Measurements from ENCODE around the gene TAP2. TPM values are rescaled to one million over a fixed set of nuclear protein-coding genes. Genes with fewer than 3 reads are reported as not detected.

TAP2 gene
- total and polyA plus RNA-seq, 2 donors from 2014 or later, result 25.4 to 37.6 TPM

- intact Hi-C loops (cut with DNase I), result no loop called here
- Histone ChIP-seq H3K27me3 (ENCODE audit: control insufficient read depth, insufficient read depth, low read length) (no peaks in the 10 kb centered on the region), H3K4me1 (ENCODE audit: control insufficient read depth in 2 of 3, insufficient read depth in 2 of 3, low read depth in 1 of 3, low read length in 3 of 3) (no peaks in the 10 kb centered on the region), H3K9me3 (ENCODE audit: control insufficient read depth in 2 of 3, insufficient read depth in 1 of 3, low read length in 3 of 3) (no peaks in the 10 kb centered on the region), H3K36me3 (ENCODE audit: control insufficient read depth in 2 of 3, insufficient read depth in 3 of 3, low read length in 3 of 3) (no peaks in the 10 kb centered on the region), H3K4me3 (ENCODE audit: low read length in 3 of 3) (no peak overlapping the region), H3K9ac (ENCODE audit: low read length in 3 of 3) (no peak overlapping the region), H3K27ac (ENCODE audit: low read depth in 2 of 2, low read length in 2 of 2) (no peak overlapping the region)
- DNase-seq (no peak), FAIRE-seq (no peak)
- TF ChIP-seq CTCF (IDR thresholded peaks at IDR 0.05; ENCODE audit: borderline replicate concordance, extremely low read depth, insufficient read depth), result no peak
Observed at GRCh38 chr6:32815996-32816395, 22.5 kb downstream of the TAP2 start.

GRCh38 chr6:32815115-32815514, 23.4 kb downstream of the TAP2 start:
- TF ChIP-seq CTCF (IDR thresholded peaks at IDR 0.05; ENCODE audit: borderline replicate concordance, extremely low read depth, insufficient read depth), result no peak
- intact Hi-C loops (cut with DNase I), result no loop called here
- no peaks in the 10 kb centered on the region for H3K4me1 ChIP-seq (ENCODE audit: control insufficient read depth in 2 of 3, insufficient read depth in 2 of 3, low read depth in 1 of 3, low read length in 3 of 3)
- no peak overlapping the region for H3K4me3 ChIP-seq (ENCODE audit: low read length in 3 of 3)
- no peaks in the 10 kb centered on the region for H3K9me3 ChIP-seq (ENCODE audit: control insufficient read depth in 2 of 3, insufficient read depth in 1 of 3, low read length in 3 of 3)
- DNase-seq (no peak), FAIRE-seq (no peak)
- no peaks in the 10 kb centered on the region for H3K27me3 ChIP-seq (ENCODE audit: control insufficient read depth, insufficient read depth, low read length)
- no peak overlapping the region for H3K9ac ChIP-seq (ENCODE audit: low read length in 3 of 3)
- H3K27ac ChIP-seq (ENCODE audit: low read depth in 2 of 2, low read length in 2 of 2), result no peak overlapping the region
- H3K36me3 ChIP-seq (ENCODE audit: control insufficient read depth in 2 of 3, insufficient read depth in 3 of 3, low read length in 3 of 3), result no peaks in the 10 kb centered on the region

GRCh38 chr6:32814145-32814544, 24.4 kb downstream of the TAP2 start:
- Histone ChIP-seq H3K9me3 (ENCODE audit: control insufficient read depth in 2 of 3, insufficient read depth in 1 of 3, low read length in 3 of 3) (no peaks in the 10 kb centered on the region), H3K27me3 (ENCODE audit: control insufficient read depth, insufficient read depth, low read length) (no peaks in the 10 kb centered on the region), H3K4me1 (ENCODE audit: control insufficient read depth in 2 of 3, insufficient read depth in 2 of 3, low read depth in 1 of 3, low read length in 3 of 3) (no peaks in the 10 kb centered on the region), H3K36me3 (ENCODE audit: control insufficient read depth in 2 of 3, insufficient read depth in 3 of 3, low read length in 3 of 3) (no peaks in the 10 kb centered on the region), H3K4me3 (ENCODE audit: low read length in 3 of 3) (no peak overlapping the region), H3K9ac (ENCODE audit: low read length in 3 of 3) (no peak overlapping the region), H3K27ac (ENCODE audit: low read depth in 2 of 2, low read length in 2 of 2) (no peak overlapping the region)
- intact Hi-C loops (cut with DNase I), result no loop called here
- no peak for DNase-seq
- no peak for FAIRE-seq
- no peak for TF ChIP-seq CTCF (IDR thresholded peaks at IDR 0.05; ENCODE audit: borderline replicate concordance, extremely low read depth, insufficient read depth)

- Histone ChIP-seq H3K9me3 (ENCODE audit: control insufficient read depth in 2 of 3, insufficient read depth in 1 of 3, low read length in 3 of 3) (no peaks in the 10 kb centered on the region), H3K4me3 (ENCODE audit: low read length in 3 of 3) (no peak overlapping the region), H3K36me3 (ENCODE audit: control insufficient read depth in 2 of 3, insufficient read depth in 3 of 3, low read length in 3 of 3) (no peaks in the 10 kb centered on the region), H3K4me1 (ENCODE audit: control insufficient read depth in 2 of 3, insufficient read depth in 2 of 3, low read depth in 1 of 3, low read length in 3 of 3) (no peaks in the 10 kb centered on the region), H3K27me3 (ENCODE audit: control insufficient read depth, insufficient read depth, low read length) (no peaks in the 10 kb centered on the region), H3K27ac (ENCODE audit: low read depth in 2 of 2, low read length in 2 of 2) (no peak overlapping the region), H3K9ac (ENCODE audit: low read length in 3 of 3) (no peak overlapping the region)
- FAIRE-seq, result no peak
- intact Hi-C loops (cut with DNase I), result no loop called here
- DNase-seq, result no peak
- no peak for TF ChIP-seq CTCF (IDR thresholded peaks at IDR 0.05; ENCODE audit: borderline replicate concordance, extremely low read depth, insufficient read depth)
Observed at GRCh38 chr6:32809171-32809570, 29.4 kb downstream of the TAP2 start.

Measured in kidney (tissue), 14 donors.